Endothelial cell of umbilical vein (primary cell): Measurements from ENCODE around the gene BPI. TPM values are rescaled to one million over a fixed set of nuclear protein-coding genes. Genes with fewer than 3 reads are reported as not detected.

Experiments used
- BruUV-seq: library from RNA; stranded (reverse); fragments of 400-500 nt; replicated peaks from 2 replicates; lab custom pipeline; 2021; lab: Mats Ljungman, UMichigan
- CTCF ChIA-PET: fragments of 300-600, 350-600 bp; sonication (Branson Sonifier 250); formaldehyde crosslinking; loops from one replicate; lab custom pipeline; 2021; ENCODE audit warnings: antibody characterized with exemption, inconsistent platforms; lab: Charles Lee
- POLR2A ChIA-PET: fragments of 300-600, 350-600 bp; sonication (Branson Sonifier 250); formaldehyde crosslinking; loops from one replicate; lab custom pipeline; 2021; ENCODE audit warnings: antibody characterized with exemption, inconsistent platforms; lab: Charles Lee
- DNase-seq: peaks from one replicate; pipeline ENCODE4 v3.0.0-alpha.2; 2011; ENCODE audit warnings: low read depth, low spot score
- FAIRE-seq: peaks from 2 replicates; lab custom pipeline; 2011; peaks lifted over from hg19 to GRCh38; lab: Jason Lieb, UNC
- H2AFZ ChIP-seq: 2 replicates; pipeline ENCODE4 v1.6.0; 2012; ENCODE audit warnings: low read depth, low read length, control low read depth, inconsistent platforms
- H3K27ac ChIP-seq: 2 replicates; pipeline ENCODE4 v1.5.1; 2011; ENCODE audit warnings: low read depth, mild to moderate bottlenecking, control low read depth, low read length, moderate library complexity; ENCODE audit not compliant: insufficient read depth
- H3K27me3 ChIP-seq, 2 experiments: 2 replicates each; pipeline versions ENCODE4 v1.6.0 to v1.6.1; 2011; ENCODE audit warnings: low read length in 2 of 2, mixed read lengths in 1 of 2; ENCODE audit not compliant: control insufficient read depth in 2 of 2, insufficient read depth in 2 of 2
- H3K36me3 ChIP-seq, 2 experiments: 2 replicates in 1 of 2; 3 replicates in 1 of 2; pipeline ENCODE4 v1.5.1; 2011; ENCODE audit warnings: low read length in 2 of 2, mild to moderate bottlenecking in 1 of 2, moderate library complexity in 1 of 2; ENCODE audit not compliant: control insufficient read depth in 2 of 2, insufficient read depth in 2 of 2; ENCODE audit errors: extremely low read depth in 1 of 2
- H3K4me1 ChIP-seq: 3 replicates; pipeline ENCODE4 v1.5.1; 2011; ENCODE audit warnings: mild to moderate bottlenecking, low read length; ENCODE audit not compliant: control insufficient read depth, insufficient read depth; ENCODE audit errors: extremely low read depth
- H3K4me2 ChIP-seq: 2 replicates; pipeline ENCODE4 v1.6.1; 2011; ENCODE audit warnings: low read length, control low read depth, mixed read lengths; ENCODE audit not compliant: insufficient read depth
- H3K4me3 ChIP-seq, 3 experiments: fragments of 200-600 bp in 1 of 3; sonication (generic), shearing (Covaris generic) in 1 of 3; replicated peaks in 1 of 3; 2 replicates each; pipeline ENCODE4 v1.5.1; 2011 to 2016; ENCODE audit warnings: control low read depth in 3 of 3, low read length in 3 of 3, mild to moderate bottlenecking in 2 of 3, inconsistent platforms in 1 of 3, low read depth in 1 of 3, moderate library complexity in 1 of 3; ENCODE audit not compliant: insufficient read depth in 1 of 3
- H3K79me2 ChIP-seq: 2 replicates; pipeline ENCODE4 v1.6.0; 2012; ENCODE audit warnings: low read length, inconsistent platforms; ENCODE audit not compliant: control insufficient read depth, insufficient read depth
- H3K9ac ChIP-seq: replicated peaks from 2 replicates; pipeline ENCODE3; 2011; ENCODE audit warnings: low read length, control low read depth; ENCODE audit not compliant: insufficient read depth; ENCODE audit errors: extremely low read depth
- H3K9me1 ChIP-seq: replicated peaks from 3 replicates; pipeline ENCODE4 v1.6.0; 2011; ENCODE audit warnings: mild to moderate bottlenecking, low read length; ENCODE audit not compliant: control insufficient read depth, insufficient read depth; ENCODE audit errors: extremely low read depth
- H3K9me3 ChIP-seq: replicated peaks from 2 replicates; pipeline ENCODE4 v1.5.1; 2012; ENCODE audit warnings: low read length, inconsistent platforms; ENCODE audit not compliant: control insufficient read depth, insufficient read depth
- H4K20me1 ChIP-seq: replicated peaks from 2 replicates; pipeline ENCODE3; 2011; ENCODE audit warnings: mild to moderate bottlenecking, low read length; ENCODE audit not compliant: control insufficient read depth, insufficient read depth; ENCODE audit errors: extremely low read depth
- EZH2 ChIP-seq: IDR thresholded peaks from 2 replicates; pipeline ENCODE4 v1.6.1; 2012; ENCODE audit warnings: borderline replicate concordance, low read depth, mild to moderate bottlenecking, moderate library complexity, low read length, inconsistent platforms; ENCODE audit not compliant: severe bottlenecking
- FOS ChIP-seq: IDR thresholded peaks from 2 replicates; pipeline ENCODE4 v1.6.1; 2011; ENCODE audit warnings: mild to moderate bottlenecking, low read length, moderate library complexity, borderline replicate concordance; ENCODE audit not compliant: insufficient read depth
- GATA2 ChIP-seq: IDR thresholded peaks from 2 replicates; pipeline ENCODE4 v1.7.0; 2011; ENCODE audit warnings: low read depth, mild to moderate bottlenecking, moderate library complexity, mixed read lengths, low read length; ENCODE audit not compliant: insufficient read length, insufficient read depth
- JUN ChIP-seq: IDR thresholded peaks from 2 replicates; pipeline ENCODE4 v1.6.1; 2011; ENCODE audit warnings: borderline replicate concordance, low read depth; ENCODE audit not compliant: insufficient read length, insufficient read depth
- MAX ChIP-seq: IDR thresholded peaks from 2 replicates; pipeline ENCODE4 v1.6.1; 2011; ENCODE audit not compliant: insufficient read depth, insufficient read length
- MYC ChIP-seq: IDR thresholded peaks from one replicate; pipeline ENCODE4 v1.6.1; 2011; ENCODE audit warnings: mild to moderate bottlenecking, low read depth, low read length
- POLR2A ChIP-seq: IDR thresholded peaks from 2 replicates; pipeline ENCODE4 v1.6.1; 2012; ENCODE audit warnings: low read depth, mild to moderate bottlenecking, control low read depth, low read length
- POLR2AphosphoS5 ChIP-seq: IDR thresholded peaks from 2 replicates; pipeline ENCODE4 v1.6.1; 2012; ENCODE audit warnings: low read depth, mild to moderate bottlenecking, control low read depth, low read length, moderate library complexity; ENCODE audit not compliant: insufficient read depth
- dilution Hi-C: fragments of 300-500 bp; cut with MboI; formaldehyde crosslinking; loops from one replicate; pipeline ENCODE4 v1.15.0; 2019; ENCODE audit warnings: low sequenced_read_pairs; ENCODE audit not compliant: extremely low pct_ligation_motif_present
- intact Hi-C: fragments of 100-400 bp; cut with micrococcal nuclease; formaldehyde crosslinking; loops from one replicate; pipeline ENCODE4 v1.10.0; 2022
- polyA plus RNA-seq, 4 experiments: library from polyadenylated mRNA; depleted of rRNA in 3 of 4; stranded (reverse) in 3 of 4; unstranded in 1 of 4; fragments of >200 nt; gene quantifications; 2 replicates each; pipeline versions ENCODE4 v1.2.1 to v1.2.3, GENCODE V29; 2011 to 2012; ENCODE audit warnings: missing spikeins in 1 of 4
- total RNA-seq: library from RNA; stranded (reverse); gene quantifications from 2 replicates; pipeline ENCODE4 v1.2.3, GENCODE V29; 2021
- TF ChIP-seq, protein P1 (sequence below), 2 donors: IDR thresholded peaks; 1 replicate in 1 of 2; 2 replicates in 1 of 2; pipeline ENCODE4 v1.5.1; 2011; ENCODE audit warnings: low read length in 2 of 2, mild to moderate bottlenecking in 2 of 2, moderate library complexity in 2 of 2, control low read depth in 1 of 2, inconsistent platforms in 1 of 2, low read depth in 1 of 2; ENCODE audit not compliant: insufficient read depth in 1 of 2; ENCODE audit errors: extremely low read depth in 1 of 2

Gene BPI
- total and polyA plus RNA-seq, 2 donors (not counting 3 experiments of a cell fraction or from before 2014, with no cell fraction given): not detected

- H3K27ac ChIP-seq: no peak overlapping the region
- dilution Hi-C loops (no loop called here), intact Hi-C loops (no loop called here)
- ChIA-PET CTCF (no interaction called here), POLR2A (no interaction called here)
- H3K9me1 ChIP-seq: no peaks in the 10 kb centered on the region
- DNase-seq: no peak
- H3K9ac ChIP-seq: no peak overlapping the region
- H4K20me1 ChIP-seq: no peaks in the 10 kb centered on the region
- no TSS peak for BruUV-seq
- no peaks in the 10 kb centered on the region for H3K36me3 ChIP-seq
- H3K27me3 ChIP-seq: no peaks in the 10 kb centered on the region
- no peaks in the 10 kb centered on the region for H3K4me1 ChIP-seq
- no peak for FAIRE-seq
- no peak overlapping the region for H2AFZ ChIP-seq
- TF ChIP-seq EZH2: no peak
- H3K79me2 ChIP-seq: no peaks in the 10 kb centered on the region
- no peak overlapping the region for H3K4me3 ChIP-seq
- H3K9me3 ChIP-seq: no peaks in the 10 kb centered on the region
- no peak overlapping the region for H3K4me2 ChIP-seq
These were observed 10.4 kb upstream of the BPI start for GRCh38 chr20:38293491-38294065.

GRCh38 chr20:38294076-38294591 lies 9.8 kb upstream of the BPI start:
- Histone ChIP-seq H3K79me2 (no peaks in the 10 kb centered on the region), H3K4me3 (no peak overlapping the region), H3K27ac (no peak overlapping the region), H3K9me1 (no peaks in the 10 kb centered on the region), H3K4me2 (no peak overlapping the region), H3K9me3 (no peaks in the 10 kb centered on the region), H3K36me3 (no peaks in the 10 kb centered on the region), H3K4me1 (no peaks in the 10 kb centered on the region), H4K20me1 (no peaks in the 10 kb centered on the region), H3K9ac (no peak overlapping the region), H3K27me3 (no peaks in the 10 kb centered on the region), H2AFZ (no peak overlapping the region)
- intact Hi-C loops (no loop called here), dilution Hi-C loops (no loop called here)
- no peak for DNase-seq
- no peak for TF ChIP-seq EZH2
- TF ChIP-seq, protein P1, sequence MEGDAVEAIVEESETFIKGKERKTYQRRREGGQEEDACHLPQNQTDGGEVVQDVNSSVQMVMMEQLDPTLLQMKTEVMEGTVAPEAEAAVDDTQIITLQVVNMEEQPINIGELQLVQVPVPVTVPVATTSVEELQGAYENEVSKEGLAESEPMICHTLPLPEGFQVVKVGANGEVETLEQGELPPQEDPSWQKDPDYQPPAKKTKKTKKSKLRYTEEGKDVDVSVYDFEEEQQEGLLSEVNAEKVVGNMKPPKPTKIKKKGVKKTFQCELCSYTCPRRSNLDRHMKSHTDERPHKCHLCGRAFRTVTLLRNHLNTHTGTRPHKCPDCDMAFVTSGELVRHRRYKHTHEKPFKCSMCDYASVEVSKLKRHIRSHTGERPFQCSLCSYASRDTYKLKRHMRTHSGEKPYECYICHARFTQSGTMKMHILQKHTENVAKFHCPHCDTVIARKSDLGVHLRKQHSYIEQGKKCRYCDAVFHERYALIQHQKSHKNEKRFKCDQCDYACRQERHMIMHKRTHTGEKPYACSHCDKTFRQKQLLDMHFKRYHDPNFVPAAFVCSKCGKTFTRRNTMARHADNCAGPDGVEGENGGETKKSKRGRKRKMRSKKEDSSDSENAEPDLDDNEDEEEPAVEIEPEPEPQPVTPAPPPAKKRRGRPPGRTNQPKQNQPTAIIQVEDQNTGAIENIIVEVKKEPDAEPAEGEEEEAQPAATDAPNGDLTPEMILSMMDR (IDR thresholded peaks at IDR 0.05; ENCODE audit: extremely low read depth in 1 of 2, insufficient read depth in 1 of 2, low read depth in 1 of 2, low read length in 2 of 2): no peak
- no peak for TF ChIP-seq GATA2
- TF ChIP-seq JUN: no peak
- TF ChIP-seq MAX: no peak
- no peak for TF ChIP-seq FOS
- no peak for TF ChIP-seq POLR2AphosphoS5
- TF ChIP-seq POLR2A: no peak
- no peak for TF ChIP-seq MYC
- no TSS peak for BruUV-seq
- FAIRE-seq: no peak
- ChIA-PET POLR2A (no interaction called here), CTCF (no interaction called here)
